ENCODE results near the gene PTCD1. TPM values are rescaled to one million over a fixed set of nuclear protein-coding genes. Genes with fewer than 3 reads are reported as not detected.

Gene PTCD1
- polyA plus RNA-seq, 1 donor (not counting 4 experiments of a cell fraction or from before 2014, with no cell fraction given) = 2.8 TPM

DNA sequence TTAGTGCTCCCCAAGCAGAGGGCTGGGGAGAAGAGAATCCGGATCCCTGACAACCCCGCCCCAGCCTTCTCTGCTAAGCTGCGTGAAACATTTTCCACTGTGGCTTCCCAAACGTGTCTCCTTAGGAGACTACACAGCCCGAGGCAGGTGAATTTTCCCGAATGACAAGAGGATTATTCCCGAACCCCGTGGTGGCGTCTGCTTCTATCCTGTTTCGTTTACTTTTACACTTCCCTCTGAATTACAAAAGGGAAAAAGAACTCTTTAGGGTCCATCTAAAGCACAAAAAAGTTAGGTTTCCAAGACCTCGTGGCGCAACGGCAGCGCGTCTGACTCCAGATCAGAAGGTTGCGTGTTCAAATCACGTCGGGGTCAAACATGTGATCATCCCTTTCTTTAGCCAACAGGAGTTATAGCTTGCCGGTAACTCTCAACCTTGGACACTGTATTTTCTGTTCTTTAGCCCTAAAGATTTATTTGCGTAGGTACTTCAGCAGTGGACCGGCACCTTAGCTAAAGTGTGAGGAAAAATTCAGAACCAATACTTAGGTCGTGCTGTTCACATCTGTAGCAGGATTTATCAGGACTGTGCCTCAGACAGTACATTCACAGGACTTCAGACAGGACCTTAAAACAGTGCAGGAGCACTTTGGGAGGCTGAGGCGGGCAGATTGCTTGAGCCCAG lies 30.9 kb upstream of the PTCD1 start:
- H3K79me2 ChIP-seq (ENCODE audit: control insufficient read depth, insufficient read depth, low read length) = peaks cover 31% of the 10 kb centered on the region
- H3K9me3 ChIP-seq (ENCODE audit: control insufficient read depth, low read depth, low read length) = no peaks in the 10 kb centered on the region
- H2AFZ ChIP-seq (ENCODE audit: control insufficient read depth, low read length) = peak overlapping the region; percentile 62
- DNase-seq (ENCODE audit: low read depth, low spot score) (no peak), FAIRE-seq (no peak)
- H3K36me3 ChIP-seq (ENCODE audit: control insufficient read depth in 2 of 2, extremely low read depth in 1 of 2, insufficient read depth in 2 of 2, low read length in 2 of 2) = no peaks in the 10 kb centered on the region
- no peak overlapping the region for H3K4me3 ChIP-seq (ENCODE audit: control insufficient read depth in 2 of 3, extremely low read depth in 1 of 3, insufficient read depth in 2 of 3, low read depth in 1 of 3, low read length in 3 of 3)
- TF ChIP-seq, protein P1, sequence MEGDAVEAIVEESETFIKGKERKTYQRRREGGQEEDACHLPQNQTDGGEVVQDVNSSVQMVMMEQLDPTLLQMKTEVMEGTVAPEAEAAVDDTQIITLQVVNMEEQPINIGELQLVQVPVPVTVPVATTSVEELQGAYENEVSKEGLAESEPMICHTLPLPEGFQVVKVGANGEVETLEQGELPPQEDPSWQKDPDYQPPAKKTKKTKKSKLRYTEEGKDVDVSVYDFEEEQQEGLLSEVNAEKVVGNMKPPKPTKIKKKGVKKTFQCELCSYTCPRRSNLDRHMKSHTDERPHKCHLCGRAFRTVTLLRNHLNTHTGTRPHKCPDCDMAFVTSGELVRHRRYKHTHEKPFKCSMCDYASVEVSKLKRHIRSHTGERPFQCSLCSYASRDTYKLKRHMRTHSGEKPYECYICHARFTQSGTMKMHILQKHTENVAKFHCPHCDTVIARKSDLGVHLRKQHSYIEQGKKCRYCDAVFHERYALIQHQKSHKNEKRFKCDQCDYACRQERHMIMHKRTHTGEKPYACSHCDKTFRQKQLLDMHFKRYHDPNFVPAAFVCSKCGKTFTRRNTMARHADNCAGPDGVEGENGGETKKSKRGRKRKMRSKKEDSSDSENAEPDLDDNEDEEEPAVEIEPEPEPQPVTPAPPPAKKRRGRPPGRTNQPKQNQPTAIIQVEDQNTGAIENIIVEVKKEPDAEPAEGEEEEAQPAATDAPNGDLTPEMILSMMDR (optimal IDR thresholded peaks at IDR 0.05 in 1 of 3, IDR thresholded peaks at IDR 0.05 in 1 of 3, conservative IDR thresholded peaks at IDR 0.05 in 1 of 3; ENCODE audit: extremely low read depth in 1 of 3, insufficient read depth in 2 of 3, low read length in 3 of 3) = no peak
- TF ChIP-seq EZH2 (IDR thresholded peaks at IDR 0.05; ENCODE audit: low read length) = no peak
- dilution Hi-C loops (cut with MboI; ENCODE audit: extremely low pct_ligation_motif_present, low sequenced_read_pairs) = no loop called here
- no peak overlapping the region for H3K27ac ChIP-seq (ENCODE audit: control insufficient read depth, insufficient read depth, low read length)
- no peaks in the 10 kb centered on the region for H3K27me3 ChIP-seq (ENCODE audit: control insufficient read depth, extremely low read depth, insufficient read depth, low read length)
- peak overlapping the region; percentile 28 for H3K4me2 ChIP-seq (ENCODE audit: control insufficient read depth, extremely low read depth, insufficient read depth, low read depth, low read length)
- H3K9ac ChIP-seq (ENCODE audit: control insufficient read depth, extremely low read depth, insufficient read depth, low read length) = no peak overlapping the region
- H3K9me1 ChIP-seq (ENCODE audit: control insufficient read depth, extremely low read depth, insufficient read depth, low read length) = no peaks in the 10 kb centered on the region
- peaks cover 14% of the 10 kb centered on the region for H3K4me1 ChIP-seq (ENCODE audit: control insufficient read depth, extremely low read depth, insufficient read depth, low read length)
- H4K20me1 ChIP-seq (ENCODE audit: control insufficient read depth, extremely low read depth, insufficient read depth, low read length) = no peaks in the 10 kb centered on the region

DNA sequence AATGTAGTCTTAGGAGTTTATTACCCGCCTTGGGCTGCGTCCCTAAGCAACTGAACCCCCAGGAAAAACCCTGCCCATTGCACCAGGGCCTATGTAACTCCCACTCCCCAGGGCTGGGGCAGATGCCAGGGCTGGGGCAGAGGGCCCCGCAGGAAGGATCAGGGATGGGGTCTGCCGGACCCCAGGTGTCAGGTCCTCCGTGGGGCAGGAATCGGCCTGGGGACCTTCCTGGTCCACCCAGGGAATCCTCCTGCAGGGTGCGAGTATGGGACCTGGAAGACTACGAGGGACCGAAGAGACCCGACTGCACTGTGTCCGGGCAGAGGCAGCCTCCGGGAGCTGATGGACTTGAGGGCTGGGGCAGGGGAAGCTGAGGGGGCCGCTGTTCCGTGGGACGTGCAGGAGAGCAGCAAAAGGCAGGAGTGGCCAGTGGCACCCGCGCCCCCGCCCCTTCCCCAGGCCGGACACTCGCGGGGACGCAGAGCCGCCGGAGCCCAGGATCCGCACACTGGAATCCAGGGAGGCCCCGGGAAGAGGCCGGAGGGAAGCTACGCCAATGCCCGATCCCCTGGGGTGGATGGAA lies 29.8 kb upstream of the PTCD1 start:
- no peak overlapping the region for H3K4me2 ChIP-seq (ENCODE audit: control insufficient read depth, extremely low read depth, insufficient read depth, low read depth, low read length)
- dilution Hi-C loops (cut with MboI; ENCODE audit: extremely low pct_ligation_motif_present, low sequenced_read_pairs) = no loop called here

More for the DNA sequence above, 29.8 kb upstream of the PTCD1 start:
- Histone ChIP-seq H2AFZ (ENCODE audit: control insufficient read depth, low read length) (no peak overlapping the region), H3K27ac (ENCODE audit: control insufficient read depth, insufficient read depth, low read length) (no peak overlapping the region), H3K4me3 (ENCODE audit: control insufficient read depth in 2 of 3, extremely low read depth in 1 of 3, insufficient read depth in 2 of 3, low read depth in 1 of 3, low read length in 3 of 3) (no peak overlapping the region), H3K9ac (ENCODE audit: control insufficient read depth, extremely low read depth, insufficient read depth, low read length) (no peak overlapping the region), H3K4me1 (ENCODE audit: control insufficient read depth, extremely low read depth, insufficient read depth, low read length) (peaks cover 9% of the 10 kb centered on the region), H3K27me3 (ENCODE audit: control insufficient read depth, extremely low read depth, insufficient read depth, low read length) (no peaks in the 10 kb centered on the region), H4K20me1 (ENCODE audit: control insufficient read depth, extremely low read depth, insufficient read depth, low read length) (no peaks in the 10 kb centered on the region), H3K36me3 (ENCODE audit: control insufficient read depth in 2 of 2, extremely low read depth in 1 of 2, insufficient read depth in 2 of 2, low read length in 2 of 2) (peaks cover 4% of the 10 kb centered on the region in 2 experiments), H3K79me2 (ENCODE audit: control insufficient read depth, insufficient read depth, low read length) (peaks cover 32% of the 10 kb centered on the region), H3K9me1 (ENCODE audit: control insufficient read depth, extremely low read depth, insufficient read depth, low read length) (no peaks in the 10 kb centered on the region), H3K9me3 (ENCODE audit: control insufficient read depth, low read depth, low read length) (no peaks in the 10 kb centered on the region)
- FAIRE-seq = no peak
- TF ChIP-seq, protein P1 (optimal IDR thresholded peaks at IDR 0.05 in 1 of 3, IDR thresholded peaks at IDR 0.05 in 1 of 3, conservative IDR thresholded peaks at IDR 0.05 in 1 of 3; ENCODE audit: extremely low read depth in 1 of 3, insufficient read depth in 2 of 3, low read length in 3 of 3) = no peak
- no peak for TF ChIP-seq EZH2 (IDR thresholded peaks at IDR 0.05; ENCODE audit: low read length)
- no peak for DNase-seq (ENCODE audit: low read depth, low spot score)
